H9 (cell line): ENCODE measurements around the gene STX3. TPM values are rescaled to one million over a fixed set of nuclear protein-coding genes. Genes with fewer than 3 reads are reported as not detected.
A peak's percentile ranks its signal among the peaks of the same experiment; 100 is the strongest.

Experiments used
- DNase-seq: peaks from one replicate; pipeline ENCODE4 v3.0.0-alpha.2; 2017
- H2AFZ ChIP-seq: one replicate; pipeline ENCODE4 v1.6.1; 2013; ENCODE audit warnings: mild to moderate bottlenecking, low read length, control low read depth, moderate library complexity
- H2AK5ac ChIP-seq: 2 replicates; pipeline ENCODE4 v1.6.1; 2013; ENCODE audit warnings: low read length, control low read depth, mixed read lengths; ENCODE audit not compliant: insufficient read length
- H2BK120ac ChIP-seq: one replicate; pipeline ENCODE4 v1.6.1; 2013; ENCODE audit warnings: low read depth, mild to moderate bottlenecking, low read length, control low read depth, inconsistent platforms; ENCODE audit not compliant: poor library complexity, severe bottlenecking
- H2BK12ac ChIP-seq: 2 replicates; pipeline ENCODE4 v1.6.1; 2013; ENCODE audit warnings: low read length, control low read depth, mixed read lengths, low read depth; ENCODE audit not compliant: insufficient read length
- H2BK15ac ChIP-seq: 2 replicates; pipeline ENCODE4 v1.6.1; 2013; ENCODE audit warnings: low read depth, low read length, control low read depth
- H2BK20ac ChIP-seq: one replicate; pipeline ENCODE4 v1.6.1; 2013; ENCODE audit warnings: low read depth, mild to moderate bottlenecking, low read length, control low read depth, inconsistent platforms; ENCODE audit not compliant: poor library complexity, severe bottlenecking
- H2BK5ac ChIP-seq: 2 replicates; pipeline ENCODE4 v1.6.1; 2013; ENCODE audit warnings: low read length, control low read depth, mixed read lengths; ENCODE audit not compliant: insufficient read length
- H3K14ac ChIP-seq: 2 replicates; pipeline ENCODE4 v1.6.1; 2013; ENCODE audit warnings: low read length, control low read depth; ENCODE audit not compliant: insufficient read depth
- H3K18ac ChIP-seq: 2 replicates; pipeline ENCODE4 v1.6.1; 2013; ENCODE audit warnings: low read depth, mild to moderate bottlenecking, mixed read lengths, low read length, control low read depth; ENCODE audit not compliant: insufficient read length
- H3K23ac ChIP-seq: 2 replicates; pipeline ENCODE4 v1.6.1; 2013; ENCODE audit warnings: low read length, control low read depth, mixed read lengths, low read depth; ENCODE audit not compliant: insufficient read length
- H3K23me2 ChIP-seq: 2 replicates; pipeline ENCODE4 v1.6.1; 2013; ENCODE audit warnings: low read depth, mild to moderate bottlenecking, mixed read lengths, low read length, control low read depth; ENCODE audit not compliant: insufficient read length, poor library complexity, severe bottlenecking
- H3K27ac ChIP-seq: 2 replicates; pipeline ENCODE4 v1.5.1; 2013; ENCODE audit warnings: low read length, control low read depth, mixed read lengths, low read depth; ENCODE audit not compliant: insufficient read length
- H3K27me3 ChIP-seq: 2 replicates; pipeline ENCODE4 v1.6.1; 2013; ENCODE audit warnings: low read length, control low read depth, inconsistent platforms; ENCODE audit not compliant: insufficient read depth
- H3K4ac ChIP-seq: 2 replicates; pipeline ENCODE4 v1.6.1; 2013; ENCODE audit warnings: low read depth, mild to moderate bottlenecking, control low read depth, inconsistent platforms, low read length, moderate library complexity
- H3K4me1 ChIP-seq: 2 replicates; pipeline ENCODE4 v1.6.1; 2013; ENCODE audit warnings: low read length, control low read depth, inconsistent platforms; ENCODE audit not compliant: insufficient read depth
- H3K4me2 ChIP-seq: 2 replicates; pipeline ENCODE4 v1.6.1; 2013; ENCODE audit warnings: low read length, control low read depth, mixed read lengths; ENCODE audit not compliant: insufficient read length, insufficient read depth
- H3K56ac ChIP-seq: 2 replicates; pipeline ENCODE4 v1.6.1; 2013; ENCODE audit warnings: low read depth, mild to moderate bottlenecking, mixed read lengths, low read length, control low read depth; ENCODE audit not compliant: insufficient read length
- H3K79me1 ChIP-seq: 2 replicates; pipeline ENCODE4 v1.6.1; 2013; ENCODE audit warnings: low read depth, mild to moderate bottlenecking, moderate library complexity, low read length, control low read depth, inconsistent platforms; ENCODE audit not compliant: insufficient read depth, poor library complexity, severe bottlenecking
- H3K79me2 ChIP-seq: 2 replicates; pipeline ENCODE4 v1.6.1; 2013; ENCODE audit warnings: low read length, control low read depth, inconsistent platforms; ENCODE audit not compliant: insufficient read depth
- H3K9ac ChIP-seq: 2 replicates; pipeline ENCODE4 v1.6.1; 2013; ENCODE audit warnings: low read length, control low read depth, mixed read lengths; ENCODE audit not compliant: insufficient read length; ENCODE audit errors: extremely low read depth
- H3K9me3 ChIP-seq: one replicate; pipeline ENCODE4 v1.6.1; 2013; ENCODE audit warnings: low read depth, low read length, inconsistent platforms; ENCODE audit not compliant: control insufficient read depth
- H3T11ph ChIP-seq: one replicate; pipeline ENCODE4 v1.6.1; 2013; ENCODE audit warnings: mild to moderate bottlenecking, low read length, control low read depth, inconsistent platforms
- H4K20me1 ChIP-seq: one replicate; pipeline ENCODE4 v1.6.1; 2013; ENCODE audit not compliant: control insufficient read depth, insufficient read length, insufficient read depth
- H4K5ac ChIP-seq: 2 replicates; pipeline ENCODE4 v1.6.1; 2013; ENCODE audit warnings: low read depth, mild to moderate bottlenecking, mixed read lengths, low read length, control low read depth; ENCODE audit not compliant: insufficient read length
- H4K8ac ChIP-seq: replicated peaks from 2 replicates; pipeline ENCODE4 v1.6.1; 2013; ENCODE audit warnings: low read length, control low read depth, mixed read lengths, low read depth; ENCODE audit not compliant: insufficient read length
- H4K91ac ChIP-seq: 2 replicates; pipeline ENCODE4 v1.6.1; 2013; ENCODE audit warnings: low read depth, mild to moderate bottlenecking, moderate library complexity, mixed read lengths, low read length, control low read depth; ENCODE audit not compliant: insufficient read length
- H3K27ac Mint-ChIP-seq, 3 experiments: 2 replicates in 2 of 3; 3 replicates in 1 of 3; pipeline ENCODE4 v1.8.0; 2020 to 2021; ENCODE audit warnings: mixed read lengths in 3 of 3, mild to moderate bottlenecking in 1 of 3, moderate library complexity in 1 of 3
- H3K27me3 Mint-ChIP-seq: 2 replicates; pipeline ENCODE4 v1.8.0; 2021; ENCODE audit warnings: low read depth, mild to moderate bottlenecking, moderate library complexity, mixed read lengths
- H3K36me3 Mint-ChIP-seq, 3 experiments: 2 replicates in 2 of 3; 3 replicates in 1 of 3; pipeline ENCODE4 v1.8.0; 2020 to 2021; ENCODE audit warnings: low read depth in 3 of 3, mixed read lengths in 3 of 3; ENCODE audit not compliant: insufficient read depth in 1 of 3
- H3K4me1 Mint-ChIP-seq, 2 experiments: 2 replicates each; pipeline ENCODE4 v1.8.0; 2020; ENCODE audit warnings: mixed read lengths in 2 of 2
- H3K4me3 Mint-ChIP-seq, 2 experiments: 2 replicates in 1 of 2; 3 replicates in 1 of 2; pipeline ENCODE4 v1.8.0; 2020 to 2021; ENCODE audit warnings: mild to moderate bottlenecking in 2 of 2, mixed read lengths in 2 of 2, moderate library complexity in 1 of 2
- H3K9me3 Mint-ChIP-seq, 2 experiments: 2 replicates in 1 of 2; 3 replicates in 1 of 2; pipeline ENCODE4 v1.8.0; 2020; ENCODE audit warnings: mild to moderate bottlenecking in 2 of 2, mixed read lengths in 2 of 2, moderate library complexity in 1 of 2
- CTCF ChIP-seq: fragments of 200-600 bp; sonication (generic); conservative IDR thresholded peaks from 3 replicates; pipeline ENCODE4 v1.8.0; 2021; ENCODE audit warnings: antibody characterized with exemption, mild to moderate bottlenecking
- WGBS: extraction: QIAGEN DNeasy Blood & Tissue Kit; methylation state at CpG from one replicate; pipeline ENCODE4 v1.1.7; 2013; ENCODE audit warnings: missing lambda C conversion rate, low lambda C conversion rate, mixed read lengths; ENCODE audit not compliant: insufficient read length; ENCODE audit errors: extremely low coverage; 5-methylcytosine and 5-hydroxymethylcytosine counted together
- total RNA-seq: library from RNA; stranded (reverse); gene quantifications from 2 replicates; pipeline ENCODE4 v1.2.1, GENCODE V29; 2021

Gene STX3
- total RNA-seq, 1 experiment from 2014 or later: 41.0 TPM

- Histone ChIP-seq H2BK15ac (no peak overlapping the region), H3K4me1 (no peaks in the 10 kb centered on the region), H2BK12ac (no peak overlapping the region), H2AFZ (no peak overlapping the region), H3K4ac (no peak overlapping the region), H4K8ac (no peak overlapping the region), H3K14ac (no peak overlapping the region), H3K56ac (no peak overlapping the region), H2BK20ac (no peak overlapping the region), H3K9ac (no peak overlapping the region), H3K4me2 (no peak overlapping the region), H3K23ac (no peak overlapping the region), H3K27me3 (no peaks in the 10 kb centered on the region), H4K91ac (no peak overlapping the region), H2BK120ac (no peak overlapping the region), H3T11ph (no peak overlapping the region), H4K5ac (no peak overlapping the region), H3K23me2 (no peaks in the 10 kb centered on the region), H3K18ac (no peak overlapping the region), H3K27ac (no peak overlapping the region), H4K20me1 (no peaks in the 10 kb centered on the region), H2AK5ac (no peak overlapping the region), H3K79me1 (no peaks in the 10 kb centered on the region), H2BK5ac (no peak overlapping the region), H3K79me2 (no peaks in the 10 kb centered on the region), H3K9me3 (no peaks in the 10 kb centered on the region)
- H3K9me3 Mint-ChIP-seq: no peaks in the 10 kb centered on the region
- H3K36me3 Mint-ChIP-seq: peaks cover 5 to 44% (median 43%) of the 10 kb centered on the region in 3 experiments; a peak in 5 of 7 replicates
- no peak for TF ChIP-seq CTCF
- H3K27ac Mint-ChIP-seq: peak overlapping the region in 2 of 3 experiments; percentile 37 to 51; a peak in 3 of 7 replicates
- no peaks in the 10 kb centered on the region for H3K27me3 Mint-ChIP-seq
- DNase-seq: no peak
- H3K4me1 Mint-ChIP-seq: peaks cover 4 to 9% of the 10 kb centered on the region in 2 experiments; a peak in 3 of 4 replicates
- H3K4me3 Mint-ChIP-seq: no peak overlapping the region
- no CpG with 5 or more reads among the region's 7 CpGs for WGBS
These were observed 45.3 kb downstream of the STX3 start for GRCh38 chr11:59800390-59801025.
